Measurements from ENCODE around the gene NSG1. TPM values are rescaled to one million over a fixed set of nuclear protein-coding genes. Genes with fewer than 3 reads are reported as not detected.

NSG1 gene
- total and polyA plus RNA-seq, 2 donors (not counting 3 experiments of a cell fraction or from before 2014, with no cell fraction given) = 2.0 to 2.9 TPM

DNA sequence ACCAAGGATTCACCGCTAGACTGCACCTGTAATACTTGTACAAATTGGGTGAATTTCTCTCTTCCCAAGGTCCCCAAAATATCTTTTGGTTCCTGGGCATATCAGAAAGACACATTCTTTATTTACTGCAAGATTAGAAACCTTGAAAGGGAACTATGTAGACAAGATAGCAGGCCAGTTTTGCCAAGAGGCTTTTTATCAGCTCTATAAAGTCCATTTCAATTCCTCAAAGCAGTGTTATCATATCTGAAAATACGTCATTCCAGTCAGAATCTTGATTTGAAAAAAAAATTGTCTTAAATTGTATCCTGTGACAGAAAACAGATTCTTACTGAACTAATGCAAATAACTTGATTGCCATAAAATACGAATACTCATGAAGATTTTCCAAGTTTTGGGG lies 37.0 kb upstream of the NSG1 start:
- intact Hi-C loops (cut with micrococcal nuclease) = no loop called here
- DNase-seq (ENCODE audit: low read depth, low spot score) = no peak
- Histone ChIP-seq H3K4me1 (ENCODE audit: control insufficient read depth, extremely low read depth, insufficient read depth, low read length) (no peaks in the 10 kb centered on the region), H3K4me2 (ENCODE audit: insufficient read depth, low read length) (no peak overlapping the region), H3K4me3 (replicated peaks in 1 of 3; ENCODE audit: insufficient read depth in 1 of 3, low read depth in 1 of 3, low read length in 3 of 3) (no peak overlapping the region), H2AFZ (ENCODE audit: low read depth, low read length) (no peak overlapping the region), H3K36me3 (ENCODE audit: control insufficient read depth in 2 of 2, extremely low read depth in 1 of 2, insufficient read depth in 2 of 2, low read length in 2 of 2) (no peaks in the 10 kb centered on the region), H3K9ac (replicated peaks; ENCODE audit: extremely low read depth, insufficient read depth, low read length) (no peak overlapping the region), H3K79me2 (ENCODE audit: control insufficient read depth, insufficient read depth, low read length) (no peaks in the 10 kb centered on the region), H3K27ac (ENCODE audit: insufficient read depth, low read depth, low read length) (no peak overlapping the region), H3K27me3 (ENCODE audit: control insufficient read depth in 2 of 2, insufficient read depth in 2 of 2, low read length in 2 of 2) (peaks cover under 1 to 2% of the 10 kb centered on the region in 2 experiments), H3K9me3 (replicated peaks; ENCODE audit: control insufficient read depth, insufficient read depth, low read length) (no peaks in the 10 kb centered on the region), H3K9me1 (replicated peaks; ENCODE audit: control insufficient read depth, extremely low read depth, insufficient read depth, low read length) (no peaks in the 10 kb centered on the region), H4K20me1 (replicated peaks; ENCODE audit: control insufficient read depth, extremely low read depth, insufficient read depth, low read length) (no peaks in the 10 kb centered on the region)
- ChIA-PET POLR2A (no interaction called here), CTCF (interaction anchor here (1.3 kb wide), 1 partner anchor 9 kb away, joined by 4 read pairs; no protein-coding TSS in a partner anchor)
- dilution Hi-C loops (cut with MboI; ENCODE audit: extremely low pct_ligation_motif_present, low sequenced_read_pairs) = no loop called here
- FAIRE-seq = peak; percentile 12
- TF ChIP-seq EZH2 (IDR thresholded peaks at IDR 0.05; ENCODE audit: borderline replicate concordance, low read depth, low read length, severe bottlenecking) = no peak
- no peak for TF ChIP-seq FOS (IDR thresholded peaks at IDR 0.05; ENCODE audit: borderline replicate concordance, insufficient read depth, low read length)
- TF ChIP-seq, protein P1, sequence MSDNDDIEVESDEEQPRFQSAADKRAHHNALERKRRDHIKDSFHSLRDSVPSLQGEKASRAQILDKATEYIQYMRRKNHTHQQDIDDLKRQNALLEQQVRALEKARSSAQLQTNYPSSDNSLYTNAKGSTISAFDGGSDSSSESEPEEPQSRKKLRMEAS (IDR thresholded peaks at IDR 0.05; ENCODE audit: insufficient read depth, insufficient read length) = no peak
- TF ChIP-seq, protein P2, sequence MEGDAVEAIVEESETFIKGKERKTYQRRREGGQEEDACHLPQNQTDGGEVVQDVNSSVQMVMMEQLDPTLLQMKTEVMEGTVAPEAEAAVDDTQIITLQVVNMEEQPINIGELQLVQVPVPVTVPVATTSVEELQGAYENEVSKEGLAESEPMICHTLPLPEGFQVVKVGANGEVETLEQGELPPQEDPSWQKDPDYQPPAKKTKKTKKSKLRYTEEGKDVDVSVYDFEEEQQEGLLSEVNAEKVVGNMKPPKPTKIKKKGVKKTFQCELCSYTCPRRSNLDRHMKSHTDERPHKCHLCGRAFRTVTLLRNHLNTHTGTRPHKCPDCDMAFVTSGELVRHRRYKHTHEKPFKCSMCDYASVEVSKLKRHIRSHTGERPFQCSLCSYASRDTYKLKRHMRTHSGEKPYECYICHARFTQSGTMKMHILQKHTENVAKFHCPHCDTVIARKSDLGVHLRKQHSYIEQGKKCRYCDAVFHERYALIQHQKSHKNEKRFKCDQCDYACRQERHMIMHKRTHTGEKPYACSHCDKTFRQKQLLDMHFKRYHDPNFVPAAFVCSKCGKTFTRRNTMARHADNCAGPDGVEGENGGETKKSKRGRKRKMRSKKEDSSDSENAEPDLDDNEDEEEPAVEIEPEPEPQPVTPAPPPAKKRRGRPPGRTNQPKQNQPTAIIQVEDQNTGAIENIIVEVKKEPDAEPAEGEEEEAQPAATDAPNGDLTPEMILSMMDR (IDR thresholded peaks at IDR 0.05; ENCODE audit: extremely low read depth in 1 of 2, insufficient read depth in 1 of 2, low read depth in 1 of 2, low read length in 2 of 2) = no peak
- TF ChIP-seq MYC (IDR thresholded peaks at IDR 0.05; ENCODE audit: low read depth, low read length) = no peak
- no peak for TF ChIP-seq GATA2 (IDR thresholded peaks at IDR 0.05; ENCODE audit: insufficient read depth, insufficient read length, low read depth, low read length)
- TF ChIP-seq POLR2AphosphoS5 (IDR thresholded peaks at IDR 0.05; ENCODE audit: insufficient read depth, low read depth, low read length) = no peak
- TF ChIP-seq POLR2A (IDR thresholded peaks at IDR 0.05; ENCODE audit: low read depth, low read length) = no peak
- TF ChIP-seq JUN (IDR thresholded peaks at IDR 0.05; ENCODE audit: borderline replicate concordance, insufficient read depth, insufficient read length, low read depth) = no peak
- BruUV-seq (replicated peaks) = no TSS peak

Measured in endothelial cell of umbilical vein (primary cell).